Activated effector memory CD4-positive, alpha-beta T cell treated with anti-CD3 and anti-CD28 coated beads, Interleukin-2, amount 50 U/mL, for 16 hours (primary cell): ENCODE data around the gene GRN.
"Not testable (repeated sequence)": the region's sequence is repeated elsewhere in the genome, so short reads cannot be mapped to it uniquely, and the experiment has no call there.

Source experiments
- DNase-seq: peaks from one replicate; pipeline ENCODE4 v3.0.0-alpha.2; 2020

The GRN gene

GRCh38 chr17:44384823-44385286 lies 39.8 kb downstream of the GRN start:
- no peak for DNase-seq

GRCh38 chr17:44385287-44386181 lies 40.4 kb downstream of the GRN start:
- peak; percentile 93 for DNase-seq

GRCh38 chr17:44386182-44386525 lies 41.1 kb downstream of the GRN start:
- DNase-seq, result no peak

- no peak for DNase-seq
These were observed 42.7 kb downstream of the GRN start for GRCh38 chr17:44387804-44388203.

- no peak for DNase-seq
These were observed 44.2 kb downstream of the GRN start, which contains the start of gene ITGA2B for GRCh38 chr17:44389281-44389680. ITGA2B (minus strand) TSS chr17:44389649; CDS start chr17:44389473, 176 bp downstream.

- no peak for DNase-seq
These were observed 44.7 kb downstream of the GRN start for GRCh38 chr17:44389723-44390202.

- no peak for DNase-seq
These were observed 45.3 kb downstream of the GRN start for GRCh38 chr17:44390250-44390870.

- not testable (repeated sequence) for DNase-seq
These were observed 49.0 kb downstream of the GRN start for GRCh38 chr17:44394112-44394511.

- no peak for DNase-seq
These were observed 49.7 kb downstream of the GRN start for GRCh38 chr17:44394833-44395232.

GRCh38 chr17:44396946-44397345 lies 51.8 kb downstream of the GRN start:
- DNase-seq, result no peak

- DNase-seq, result no peak
These were observed 52.7 kb downstream of the GRN start for GRCh38 chr17:44397479-44398440.

- DNase-seq, result no peak
These were observed 53.9 kb downstream of the GRN start for GRCh38 chr17:44398692-44399691.

- no peak for DNase-seq
These were observed 55.2 kb downstream of the GRN start for GRCh38 chr17:44400226-44400847.
